ENCODE measurements around the gene SLC25A22. TPM values are rescaled to one million over a fixed set of nuclear protein-coding genes. Genes with fewer than 3 reads are reported as not detected.

SLC25A22 gene
- total and polyA plus RNA-seq, 2 donors (not counting 1 experiment from before 2014, with no cell fraction given) = 25.7 to 45.7 TPM

GRCh38 chr11:831961-832528 lies 34.0 kb upstream of the SLC25A22 start:
- ChIA-PET POLR2A (interaction anchor here (1.0 to 6.4 kb wide), 3 partner anchors 11 to 36 kb away, joined by 3 to 57 read pairs (median 6); partner anchors contain the start of genes PNPLA2, POLR2L and TSPAN4), CTCF (interaction anchor here (1.1 to 2.1 kb wide), 3 partner anchors 11 to 56 kb away, joined by 3 to 6 read pairs (median 3); partner anchors contain the start of gene TSPAN4)
- Histone ChIP-seq H3K27me3 (replicated peaks in 1 of 4; ENCODE audit: control extremely low read depth in 1 of 4, control insufficient read depth in 3 of 4, insufficient read depth in 4 of 4, low read length in 3 of 4) (peaks cover 0 to 65% (median 20%) of the 10 kb centered on the region in 4 experiments), H3K4me3 (ENCODE audit: control extremely low read depth in 1 of 5, extremely low read depth in 1 of 5, insufficient read depth in 1 of 5, low read depth in 2 of 5, low read length in 4 of 5) (peak overlapping the region in 3 of 5 experiments; percentile 33 to 58 (median 47)), H4K20me1 (ENCODE audit: control insufficient read depth, insufficient read depth, low read length, poor library complexity, severe bottlenecking) (peaks cover 56% of the 10 kb centered on the region), H3K4me1 (ENCODE audit: control insufficient read depth in 2 of 2, insufficient read depth in 2 of 2, low read length in 2 of 2) (peaks cover 60 to 67% of the 10 kb centered on the region in 2 donors), H3K79me2 (ENCODE audit: control insufficient read depth, insufficient read depth, low read length) (no peaks in the 10 kb centered on the region), H3K9ac (ENCODE audit: low read length) (peak overlapping the region; percentile 42), H2AFZ (ENCODE audit: insufficient read depth, low read depth, low read length, poor library complexity, severe bottlenecking) (peak overlapping the region; percentile 49), H3K36me3 (replicated peaks in 1 of 2; ENCODE audit: control extremely low read depth in 1 of 2, control insufficient read depth in 1 of 2, extremely low read depth in 1 of 2, insufficient read depth in 2 of 2, low read length in 1 of 2) (no peaks in the 10 kb centered on the region), H3K9me3 (ENCODE audit: control extremely low read depth in 1 of 3, control insufficient read depth in 2 of 3, insufficient read depth in 1 of 3, low read length in 2 of 3) (peaks cover 0 to 15% (median 0%) of the 10 kb centered on the region in 3 donors), H3K4me2 (replicated peaks; ENCODE audit: low read depth, low read length, poor library complexity, severe bottlenecking) (peak overlapping the region; percentile 88), H3K27ac (ENCODE audit: low read length in 2 of 2) (no peak overlapping the region)
- whole genome bisulfite sequencing (ENCODE audit: insufficient coverage) = 83% methylated on average over 19 of the region's 23 CpGs
- Mint-ChIP-seq H3K27me3 (peaks cover 7% of the 10 kb centered on the region), H3K27ac (no peak overlapping the region), H3K4me3 (peak overlapping the region; percentile 70), H3K4me1 (peaks cover 48% of the 10 kb centered on the region), H3K9me3 (ENCODE audit: insufficient read depth) (no peaks in the 10 kb centered on the region)
- DNase-seq = peak; percentile 50
- intact Hi-C loops (cut with micrococcal nuclease) = no loop called here
- no peak for ATAC-seq (ENCODE audit: low read depth)
- TF ChIP-seq CTCF (IDR thresholded peaks at IDR 0.05) = no peak
- TF ChIP-seq EZH2 (IDR thresholded peaks at IDR 0.05; ENCODE audit: borderline replicate concordance, insufficient read depth, low read depth, low read length, poor library complexity, severe bottlenecking) = no peak
